Left ventricle myocardium inferior (tissue), 1 donor: ENCODE results near the gene OPTN. TPM values are rescaled to one million over a fixed set of nuclear protein-coding genes. Genes with fewer than 3 reads are reported as not detected.

ENCODE experiments used
- DNase-seq: peaks from one replicate; pipeline ENCODE4 v3.0.0-alpha.2; 2020
- H3K27ac ChIP-seq: fragments of 200-600 bp; replicated peaks from 2 replicates; pipeline ENCODE4 v1.8.0; 2021
- H3K27me3 ChIP-seq: fragments of 200-600 bp; 2 replicates; pipeline ENCODE4 v1.8.0; 2021; ENCODE audit warnings: low read depth
- H3K36me3 ChIP-seq: fragments of 200-600 bp; 2 replicates; pipeline ENCODE4 v1.8.0; 2021
- H3K4me1 ChIP-seq: fragments of 200-600 bp; 2 replicates; pipeline ENCODE4 v1.8.0; 2021
- H3K4me3 ChIP-seq: fragments of 200-600 bp; 2 replicates; pipeline ENCODE4 v1.8.0; 2021; ENCODE audit warnings: mild to moderate bottlenecking, moderate library complexity
- H3K9me3 ChIP-seq: fragments of 200-600 bp; replicated peaks from 2 replicates; pipeline ENCODE4 v1.8.0; 2021
- intact Hi-C: fragments of 100-400 bp; cut with micrococcal nuclease; formaldehyde crosslinking; loops from one replicate; pipeline ENCODE4 v1.11.0; 2022
- total RNA-seq: library from RNA; stranded (reverse); fragmentation: NEBNext Ultra II Directional; extraction: Animal tissue kit (Norgen Biotek cat#: 25700); gene quantifications from one replicate; pipeline ENCODE4 v1.2.1, GENCODE V29; 2021
- TF ChIP-seq, protein P1 (sequence below): fragments of 200-600 bp; IDR thresholded peaks from 2 replicates; pipeline ENCODE4 v1.8.0; 2021; ENCODE audit warnings: antibody characterized with exemption, mild to moderate bottlenecking, borderline replicate concordance
- donor health status: DM: no; HTN: yes; CAD: no; lungs with severe emphysema.

OPTN gene
- total RNA-seq, 1 donor from 2014 or later = 129 TPM

DNA sequence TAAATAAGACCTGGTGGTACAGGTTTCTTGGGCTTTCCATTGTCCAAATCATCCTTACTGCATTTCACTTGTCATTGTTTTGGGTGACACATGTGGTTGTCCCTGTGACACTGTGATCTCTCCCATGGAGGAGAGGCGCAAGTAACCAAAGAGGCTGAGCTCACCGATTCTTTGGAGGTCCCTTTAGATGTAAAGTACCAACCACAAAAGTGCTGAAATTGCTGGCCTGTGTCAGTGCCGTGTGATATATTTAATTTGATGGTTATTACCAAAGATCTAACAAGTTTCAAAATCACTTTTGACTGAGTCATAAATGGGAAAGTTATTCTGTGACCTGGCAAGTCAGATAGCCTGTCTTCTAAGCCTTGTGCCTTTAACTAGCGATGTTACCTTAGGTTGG lies 80.8 kb downstream of the OPTN start:
- intact Hi-C loops = no loop called here
- Histone ChIP-seq H3K36me3 (no peaks in the 10 kb centered on the region), H3K4me1 (no peaks in the 10 kb centered on the region), H3K9me3 (no peaks in the 10 kb centered on the region), H3K27ac (no peak overlapping the region), H3K27me3 (no peaks in the 10 kb centered on the region), H3K4me3 (no peak overlapping the region)
- no peak for DNase-seq
- TF ChIP-seq, protein P1, sequence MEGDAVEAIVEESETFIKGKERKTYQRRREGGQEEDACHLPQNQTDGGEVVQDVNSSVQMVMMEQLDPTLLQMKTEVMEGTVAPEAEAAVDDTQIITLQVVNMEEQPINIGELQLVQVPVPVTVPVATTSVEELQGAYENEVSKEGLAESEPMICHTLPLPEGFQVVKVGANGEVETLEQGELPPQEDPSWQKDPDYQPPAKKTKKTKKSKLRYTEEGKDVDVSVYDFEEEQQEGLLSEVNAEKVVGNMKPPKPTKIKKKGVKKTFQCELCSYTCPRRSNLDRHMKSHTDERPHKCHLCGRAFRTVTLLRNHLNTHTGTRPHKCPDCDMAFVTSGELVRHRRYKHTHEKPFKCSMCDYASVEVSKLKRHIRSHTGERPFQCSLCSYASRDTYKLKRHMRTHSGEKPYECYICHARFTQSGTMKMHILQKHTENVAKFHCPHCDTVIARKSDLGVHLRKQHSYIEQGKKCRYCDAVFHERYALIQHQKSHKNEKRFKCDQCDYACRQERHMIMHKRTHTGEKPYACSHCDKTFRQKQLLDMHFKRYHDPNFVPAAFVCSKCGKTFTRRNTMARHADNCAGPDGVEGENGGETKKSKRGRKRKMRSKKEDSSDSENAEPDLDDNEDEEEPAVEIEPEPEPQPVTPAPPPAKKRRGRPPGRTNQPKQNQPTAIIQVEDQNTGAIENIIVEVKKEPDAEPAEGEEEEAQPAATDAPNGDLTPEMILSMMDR = no peak

DNA sequence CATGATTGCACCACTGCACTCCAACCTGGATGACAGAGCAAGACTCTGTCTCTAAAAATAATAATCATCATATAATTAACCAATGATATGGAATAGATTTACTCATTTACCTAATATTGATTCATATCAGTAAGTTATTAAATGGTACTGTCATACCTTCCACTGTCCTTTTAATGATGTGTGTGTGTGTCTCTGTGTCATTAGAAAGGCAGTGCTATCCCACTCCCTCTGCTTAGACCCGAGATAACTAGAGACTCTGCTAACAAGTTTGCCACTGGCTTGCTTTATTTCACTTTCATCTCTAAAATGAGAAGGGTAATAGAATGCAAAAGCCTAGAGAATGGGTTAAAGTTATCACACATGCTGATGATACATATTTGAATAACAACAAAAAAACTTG lies 82.5 kb downstream of the OPTN start:
- TF ChIP-seq, protein P1 = no peak
- H3K27me3 ChIP-seq = no peaks in the 10 kb centered on the region
- no peaks in the 10 kb centered on the region for H3K36me3 ChIP-seq
- no peaks in the 10 kb centered on the region for H3K9me3 ChIP-seq
- no peak for DNase-seq
- H3K4me3 ChIP-seq = no peak overlapping the region
- no peaks in the 10 kb centered on the region for H3K4me1 ChIP-seq
- no peak overlapping the region for H3K27ac ChIP-seq
- intact Hi-C loops = no loop called here

- H3K9me3 ChIP-seq = no peaks in the 10 kb centered on the region
- no peaks in the 10 kb centered on the region for H3K27me3 ChIP-seq
- TF ChIP-seq, protein P1 = no peak
- H3K4me1 ChIP-seq = no peaks in the 10 kb centered on the region
- H3K4me3 ChIP-seq = no peak overlapping the region
- DNase-seq = no peak
- intact Hi-C loops = no loop called here
- no peaks in the 10 kb centered on the region for H3K36me3 ChIP-seq
- no peak overlapping the region for H3K27ac ChIP-seq
Measured at GRCh38 chr10:13183625-13184024, 83.7 kb downstream of the OPTN start.

DNA sequence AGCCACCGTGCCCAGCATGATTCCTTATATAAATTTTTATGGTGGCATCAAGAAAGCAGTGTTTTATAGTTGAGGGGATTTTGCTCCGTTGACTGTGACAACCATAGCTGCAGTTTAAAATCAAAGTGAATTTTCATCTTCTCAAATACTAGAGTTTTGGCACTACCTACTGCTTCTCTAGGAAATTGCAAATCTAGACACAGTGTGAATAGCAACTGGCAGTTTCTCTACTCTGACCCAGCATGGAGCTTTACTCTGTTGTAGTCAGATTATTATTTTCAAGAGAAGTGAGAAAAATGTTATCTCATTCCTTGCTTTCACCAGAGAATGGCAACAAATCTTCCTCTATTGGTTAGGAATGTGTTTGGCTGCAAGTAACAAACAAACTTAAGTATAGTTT lies 84.3 kb downstream of the OPTN start:
- TF ChIP-seq, protein P1 = no peak
- Histone ChIP-seq H3K4me3 (no peak overlapping the region), H3K4me1 (no peaks in the 10 kb centered on the region), H3K27ac (no peak overlapping the region), H3K9me3 (no peaks in the 10 kb centered on the region), H3K27me3 (no peaks in the 10 kb centered on the region), H3K36me3 (no peaks in the 10 kb centered on the region)
- intact Hi-C loops = no loop called here
- DNase-seq = no peak

GRCh38 chr10:13184730-13185514 lies 85.0 kb downstream of the OPTN start:
- no peak overlapping the region for H3K27ac ChIP-seq
- H3K9me3 ChIP-seq = no peaks in the 10 kb centered on the region
- TF ChIP-seq, protein P1 = no peak
- no peaks in the 10 kb centered on the region for H3K36me3 ChIP-seq
- no peaks in the 10 kb centered on the region for H3K27me3 ChIP-seq
- H3K4me1 ChIP-seq = no peaks in the 10 kb centered on the region
- intact Hi-C loops = no loop called here
- DNase-seq = no peak
- H3K4me3 ChIP-seq = no peak overlapping the region
